HG03139 (cell line): ENCODE results near the gene CTDSPL2.
"Not testable (repeated sequence)": the region's sequence is repeated elsewhere in the genome, so short reads cannot be mapped to it uniquely, and the experiment has no call there.

Experiments
- ATAC-seq: cut with Tn5 transposase; IDR thresholded peaks from one replicate; pipeline ENCODE4 v1.9.1; 2021; ENCODE audit not compliant: unreplicated experiment

Gene CTDSPL2

GRCh38 chr15:44426975-44427755, at the start of gene CTDSPL2:
Gene CTDSPL2 (plus strand): TSS chr15:44427629. CDS start chr15:44459015, 31,386 bp downstream.
- peak; percentile 95 for ATAC-seq

GRCh38 chr15:44381236-44381635, 46.2 kb upstream of the CTDSPL2 start:
- ATAC-seq, result no peak

GRCh38 chr15:44385344-44385942, 42.0 kb upstream of the CTDSPL2 start:
- ATAC-seq, result no peak

GRCh38 chr15:44394062-44394461, 33.4 kb upstream of the CTDSPL2 start:
- no peak for ATAC-seq

- ATAC-seq, result no peak
These were observed 32.9 kb upstream of the CTDSPL2 start for GRCh38 chr15:44394562-44394961.

GRCh38 chr15:44397869-44398268, 29.6 kb upstream of the CTDSPL2 start:
- no peak for ATAC-seq

GRCh38 chr15:44414001-44414400, 13.4 kb upstream of the CTDSPL2 start:
- no peak for ATAC-seq

- peak; percentile 17 for ATAC-seq
These were observed 611 bp downstream of the CTDSPL2 start for GRCh38 chr15:44427756-44428724.

- ATAC-seq, result no peak
These were observed 8.7 kb downstream of the CTDSPL2 start for GRCh38 chr15:44435893-44436667.

GRCh38 chr15:44438402-44438801, 11.0 kb downstream of the CTDSPL2 start:
- no peak for ATAC-seq

GRCh38 chr15:44441095-44441501, 13.7 kb downstream of the CTDSPL2 start:
- ATAC-seq, result no peak

- ATAC-seq, result no peak
These were observed 16.1 kb downstream of the CTDSPL2 start for GRCh38 chr15:44443515-44443914.

GRCh38 chr15:44447772-44448376, 20.4 kb downstream of the CTDSPL2 start:
- no peak for ATAC-seq

- ATAC-seq, result no peak
These were observed 22.7 kb downstream of the CTDSPL2 start for GRCh38 chr15:44450172-44450571.

- ATAC-seq, result not testable (repeated sequence)
These were observed 26.3 kb downstream of the CTDSPL2 start for GRCh38 chr15:44453578-44454283.

GRCh38 chr15:44458429-44458828, 31.0 kb downstream of the CTDSPL2 start:
- no peak for ATAC-seq

GRCh38 chr15:44468709-44469385, 41.4 kb downstream of the CTDSPL2 start:
- no peak for ATAC-seq

GRCh38 chr15:44471885-44472455, 44.5 kb downstream of the CTDSPL2 start:
- ATAC-seq, result no peak

GRCh38 chr15:44479343-44479742, 51.9 kb downstream of the CTDSPL2 start:
- ATAC-seq, result no peak
